ENCODE results near the gene ALG3.
"Not testable (repeated sequence)": the region's sequence is repeated elsewhere in the genome, so short reads cannot be mapped to it uniquely, and the experiment has no call there.

The ALG3 gene

GRCh38 chr3:184248454-184249411, at the start of gene ALG3:
Gene ALG3 (minus strand): TSS chr3:184248962. CDS start chr3:184248940, 22 bp downstream.
- DNase-seq (ENCODE audit: low spot score): peak; percentile 89

DNA sequence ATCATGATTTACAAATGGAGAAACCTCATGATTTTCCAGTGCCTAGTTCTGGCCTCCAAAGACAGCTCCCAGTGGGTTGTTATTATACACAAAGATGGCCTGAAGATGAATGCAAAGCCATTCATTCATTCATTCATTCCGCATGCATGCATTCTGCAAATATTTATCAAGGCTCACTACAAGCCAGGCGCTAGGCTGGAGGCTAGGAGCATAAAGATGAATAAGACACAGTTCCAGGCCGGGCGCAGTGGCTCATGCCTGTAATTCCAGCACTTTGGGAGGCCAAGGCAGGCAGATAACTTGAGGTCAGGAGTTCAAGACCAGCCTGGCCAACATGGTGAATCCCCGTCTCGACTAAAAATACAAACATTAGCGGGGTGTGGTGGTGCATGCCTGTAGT, 47.9 kb upstream of the ALG3 start:
- DNase-seq (ENCODE audit: low spot score): no peak

GRCh38 chr3:184295771-184296170, 47.0 kb upstream of the ALG3 start:
- no peak for DNase-seq (ENCODE audit: low spot score)

- no peak for DNase-seq (ENCODE audit: low spot score)
Observed at GRCh38 chr3:184291738-184292445, 43.1 kb upstream of the ALG3 start.

DNA sequence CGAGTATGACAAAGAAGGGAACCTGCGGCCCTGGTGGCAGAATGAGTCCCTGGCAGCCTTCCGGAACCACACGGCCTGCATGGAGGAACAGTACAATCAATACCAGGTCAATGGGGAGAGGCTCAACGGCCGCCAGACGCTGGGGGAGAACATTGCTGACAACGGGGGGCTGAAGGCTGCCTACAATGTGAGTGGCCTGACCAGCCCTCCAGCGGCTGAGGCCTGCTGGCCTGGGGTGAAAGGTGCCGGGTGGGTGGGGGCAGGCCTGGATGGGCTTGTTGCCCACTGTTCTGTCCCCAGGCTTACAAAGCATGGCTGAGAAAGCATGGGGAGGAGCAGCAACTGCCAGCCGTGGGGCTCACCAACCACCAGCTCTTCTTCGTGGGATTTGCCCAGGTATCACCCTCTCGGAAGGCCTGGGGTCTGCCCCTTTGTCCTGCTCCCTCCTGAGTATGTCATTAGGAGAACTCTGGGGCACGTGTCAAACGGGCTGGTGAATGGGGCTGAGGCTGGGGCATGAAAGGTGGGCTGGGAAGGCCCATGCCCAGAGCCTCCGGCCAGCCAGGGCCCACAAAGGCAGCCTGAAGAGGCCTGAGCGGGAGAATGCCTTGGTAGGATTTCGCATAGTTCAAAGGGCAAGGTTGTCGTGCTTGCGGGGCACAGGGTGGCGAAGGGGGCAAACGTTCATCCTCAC, 42.4 kb upstream of the ALG3 start:
- no peak for DNase-seq (ENCODE audit: low spot score)

DNA sequence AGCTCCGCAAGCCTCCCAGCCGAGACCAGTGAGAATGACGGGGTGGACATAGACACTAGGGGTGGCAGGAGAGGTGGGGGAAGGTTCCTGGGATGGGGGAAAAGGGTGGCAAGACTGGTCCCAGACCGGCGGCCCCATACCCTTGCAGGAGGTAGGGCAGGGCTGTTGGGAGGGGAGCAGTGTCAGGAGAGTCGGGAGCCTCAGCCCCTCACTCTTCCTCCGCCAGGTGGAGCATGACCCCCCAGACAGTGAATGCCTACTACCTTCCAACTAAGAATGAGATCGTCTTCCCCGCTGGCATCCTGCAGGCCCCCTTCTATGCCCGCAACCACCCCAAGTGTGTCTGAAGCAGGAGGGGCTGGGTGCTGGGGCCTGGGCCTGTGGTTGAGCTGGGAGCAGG, 41.6 kb upstream of the ALG3 start:
- DNase-seq (ENCODE audit: low spot score): no peak

- DNase-seq (ENCODE audit: low spot score): peak; percentile 83
Observed at GRCh38 chr3:184289426-184289938, 40.7 kb upstream of the ALG3 start.

- DNase-seq (ENCODE audit: low spot score): peak; percentile 97
Observed at GRCh38 chr3:184284696-184285095, 35.9 kb upstream of the ALG3 start.

GRCh38 chr3:184283681-184284080, 34.9 kb upstream of the ALG3 start:
- no peak for DNase-seq (ENCODE audit: low spot score)

- no peak for DNase-seq (ENCODE audit: low spot score)
Observed at GRCh38 chr3:184282941-184283340, 34.2 kb upstream of the ALG3 start.

DNA sequence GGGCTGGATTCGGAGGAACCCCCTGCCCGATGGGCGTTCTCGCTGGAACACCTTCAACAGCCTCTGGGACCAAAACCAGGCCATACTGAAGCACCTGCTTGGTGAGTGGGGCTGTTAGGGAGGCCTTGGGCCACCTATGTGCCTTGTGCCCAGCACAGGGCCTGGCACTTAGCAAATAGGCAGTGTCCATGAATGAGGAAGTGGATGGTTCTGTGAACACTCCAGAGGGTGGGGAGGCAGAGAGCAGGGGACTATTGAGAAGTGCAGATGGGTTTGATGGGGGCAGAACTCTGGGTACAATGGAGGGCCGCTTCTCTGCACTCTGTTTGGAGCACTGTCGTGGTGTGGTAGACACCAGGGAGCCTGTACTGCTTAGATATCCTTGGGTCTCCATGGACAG, 28.6 kb upstream of the ALG3 start:
- DNase-seq (ENCODE audit: low spot score): no peak

DNA sequence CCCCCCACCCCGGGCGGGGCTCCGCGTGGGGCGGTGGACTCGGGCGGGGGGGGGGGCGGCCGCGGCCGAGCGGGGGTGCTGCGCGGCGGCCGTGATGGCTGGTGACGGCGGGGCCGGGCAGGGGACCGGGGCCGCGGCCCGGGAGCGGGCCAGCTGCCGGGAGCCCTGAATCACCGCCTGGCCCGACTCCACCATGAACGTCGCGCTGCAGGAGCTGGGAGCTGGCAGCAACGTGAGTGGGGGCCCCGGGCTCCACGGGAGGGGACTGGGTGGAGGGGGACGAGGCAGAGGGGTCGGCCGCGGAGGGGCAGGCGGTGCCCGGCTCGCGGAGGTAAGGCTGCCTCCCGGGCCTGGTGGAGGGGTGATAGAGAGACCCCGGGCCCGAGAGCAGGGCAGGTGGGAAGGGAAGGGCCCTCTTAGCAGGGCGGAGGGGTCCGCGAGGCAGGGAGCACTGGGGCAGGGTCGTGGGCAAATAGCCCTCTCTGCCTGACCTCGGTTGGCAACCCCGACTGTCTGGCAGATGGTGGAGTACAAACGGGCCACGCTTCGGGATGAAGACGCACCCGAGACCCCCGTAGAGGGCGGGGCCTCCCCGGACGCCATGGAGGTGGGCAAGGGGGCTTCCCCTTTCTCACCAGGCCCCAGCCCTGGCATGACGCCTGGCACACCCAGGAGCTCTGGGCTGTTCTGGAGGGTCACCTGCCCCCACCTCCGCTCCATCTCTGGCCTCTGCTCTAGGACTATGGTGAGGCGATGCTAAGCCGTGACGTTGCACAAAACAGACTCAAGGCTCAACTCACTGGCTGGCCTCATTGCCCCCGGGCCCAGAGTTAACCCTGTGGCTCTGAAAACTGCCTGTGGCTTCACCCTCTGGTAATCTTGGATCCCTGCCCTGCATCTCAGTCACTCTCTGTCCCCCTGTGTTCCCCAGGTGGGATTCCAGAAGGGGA, 27.5 kb upstream of the ALG3 start, which contains the start of gene ECE2:
TSS of gene ECE2 (plus strand) at position 62 of the 950 bp plus-strand sequence. CDS start at position 194, 132 bp downstream.
- peak; percentile 58 for DNase-seq (ENCODE audit: low spot score)

- DNase-seq (ENCODE audit: low spot score): no peak
Observed at GRCh38 chr3:184275381-184275701, 26.6 kb upstream of the ALG3 start.

DNA sequence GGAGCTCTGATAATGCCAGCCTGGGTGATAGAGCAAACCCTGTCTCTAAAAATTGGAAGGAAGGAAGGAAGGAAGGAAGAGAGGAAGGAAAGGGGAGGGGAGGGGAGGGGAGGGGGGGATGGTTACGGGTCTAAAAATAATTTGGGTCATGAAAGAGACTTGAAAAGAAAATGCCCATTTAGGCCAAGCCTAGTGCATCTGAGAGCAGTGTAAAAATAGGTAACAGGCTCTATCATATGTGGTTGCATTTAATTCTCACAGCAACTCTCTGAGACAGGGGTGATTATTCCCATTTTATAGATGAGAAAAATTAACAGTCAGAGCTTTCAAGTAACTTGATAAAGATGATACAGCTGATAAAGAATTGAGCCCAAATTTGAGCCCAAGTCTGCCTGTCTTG, 23.5 kb upstream of the ALG3 start:
- DNase-seq (ENCODE audit: low spot score): no peak

- DNase-seq (ENCODE audit: low spot score): not testable (repeated sequence)
Observed at GRCh38 chr3:184267249-184267648, 18.5 kb upstream of the ALG3 start.

GRCh38 chr3:184262764-184263179, 14.0 kb upstream of the ALG3 start:
- no peak for DNase-seq (ENCODE audit: low spot score)

DNA sequence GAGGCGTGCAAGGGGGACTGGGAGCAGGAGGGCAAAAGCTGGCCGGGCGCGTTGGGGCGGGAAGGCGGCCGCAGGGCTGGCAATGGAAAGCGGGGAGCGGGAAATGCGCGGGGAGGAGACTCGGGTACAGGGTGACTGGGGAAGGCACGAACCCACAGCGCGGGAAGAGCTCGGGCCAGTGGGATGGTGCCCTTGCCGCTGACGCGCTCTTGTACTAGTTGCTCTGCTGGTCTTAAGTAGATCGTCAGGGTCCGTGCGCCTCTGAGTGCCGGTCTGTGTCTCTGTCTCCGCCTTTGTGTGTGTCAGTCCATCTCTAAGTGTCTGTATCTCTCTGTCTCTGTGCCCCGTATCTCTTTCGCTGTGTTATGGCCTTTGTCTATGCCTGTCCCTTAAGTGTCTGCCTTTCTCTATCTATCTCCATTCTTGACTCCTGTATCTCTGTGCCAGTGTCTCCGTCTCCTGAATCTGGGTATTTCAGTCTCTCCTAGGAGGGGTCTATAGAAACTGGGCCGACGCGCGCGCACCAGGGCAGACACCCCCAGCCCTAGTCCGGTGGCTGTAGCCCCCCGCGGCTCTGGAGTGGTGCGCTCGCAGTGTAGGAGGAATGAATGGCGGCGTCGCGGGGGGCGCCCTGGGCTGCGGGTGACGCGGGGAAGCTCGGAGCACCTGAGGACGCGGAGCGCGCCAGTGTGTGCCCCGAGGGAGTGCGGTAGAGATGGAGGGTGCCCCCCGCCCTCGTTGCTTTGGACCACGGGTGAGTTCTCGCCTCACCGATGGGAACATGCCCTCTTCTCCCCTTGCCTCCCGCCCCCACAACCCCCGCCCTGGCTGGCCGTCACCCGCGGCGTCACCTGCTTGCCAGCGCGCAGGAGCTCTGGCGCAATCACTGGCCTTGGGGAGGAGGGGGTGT, 13.3 kb upstream of the ALG3 start:
- DNase-seq (ENCODE audit: low spot score): peak; percentile 58

GRCh38 chr3:184261270-184261853, 12.6 kb upstream of the ALG3 start, which contains the start of gene CAMK2N2:
Gene CAMK2N2 (minus strand): TSS chr3:184261553. CDS start chr3:184261285, 268 bp downstream.
- DNase-seq (ENCODE audit: low spot score): peak; percentile 92

GRCh38 chr3:184260724-184261269, 12.0 kb upstream of the ALG3 start:
- peak; percentile 43 for DNase-seq (ENCODE audit: low spot score)
